ENCODE measurements around the gene PEX5. TPM values are rescaled to one million over a fixed set of nuclear protein-coding genes. Genes with fewer than 3 reads are reported as not detected.
A peak's percentile ranks its signal among the peaks of the same experiment; 100 is the strongest.

PEX5 gene
- total RNA-seq, 6 donors from 2014 or later: 40.4 to 69.1 (median 49.2) TPM

DNA sequence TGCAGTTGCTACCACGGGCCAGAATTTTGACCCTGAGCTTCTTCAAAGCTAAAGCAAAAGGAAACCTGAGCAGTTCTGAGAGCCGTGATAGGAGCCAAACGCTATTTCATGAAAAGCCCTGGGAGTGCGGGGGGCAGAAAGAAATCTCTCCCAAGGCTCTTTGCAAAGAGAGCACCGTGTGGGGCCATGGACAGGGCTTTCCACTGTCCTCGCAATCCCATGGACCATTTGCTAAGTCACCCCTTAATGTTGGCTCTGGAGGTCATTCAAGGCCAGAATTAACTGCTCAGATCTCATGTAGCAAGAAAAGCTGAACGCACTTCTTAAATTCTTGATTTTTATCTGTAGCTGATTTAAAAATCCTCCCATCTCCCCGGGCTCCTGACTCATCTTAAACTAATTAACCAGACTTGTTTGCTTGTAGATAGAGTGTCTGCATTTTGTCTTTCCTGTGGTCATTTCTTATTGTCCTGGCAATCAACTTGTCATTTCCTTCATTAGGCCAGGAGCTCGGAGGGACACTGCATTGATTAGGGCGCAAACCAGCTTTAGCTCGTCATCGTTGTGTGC, 34.5 kb upstream of the PEX5 start:
- H3K27ac ChIP-seq: peak overlapping the region; percentile 0 to 56 (median 32)
- no peaks in the 10 kb centered on the region for H3K9me3 ChIP-seq
- no peak for TF ChIP-seq POLR2AphosphoS5 (IDR thresholded peaks at IDR 0.05)
- TF ChIP-seq, protein P1, sequence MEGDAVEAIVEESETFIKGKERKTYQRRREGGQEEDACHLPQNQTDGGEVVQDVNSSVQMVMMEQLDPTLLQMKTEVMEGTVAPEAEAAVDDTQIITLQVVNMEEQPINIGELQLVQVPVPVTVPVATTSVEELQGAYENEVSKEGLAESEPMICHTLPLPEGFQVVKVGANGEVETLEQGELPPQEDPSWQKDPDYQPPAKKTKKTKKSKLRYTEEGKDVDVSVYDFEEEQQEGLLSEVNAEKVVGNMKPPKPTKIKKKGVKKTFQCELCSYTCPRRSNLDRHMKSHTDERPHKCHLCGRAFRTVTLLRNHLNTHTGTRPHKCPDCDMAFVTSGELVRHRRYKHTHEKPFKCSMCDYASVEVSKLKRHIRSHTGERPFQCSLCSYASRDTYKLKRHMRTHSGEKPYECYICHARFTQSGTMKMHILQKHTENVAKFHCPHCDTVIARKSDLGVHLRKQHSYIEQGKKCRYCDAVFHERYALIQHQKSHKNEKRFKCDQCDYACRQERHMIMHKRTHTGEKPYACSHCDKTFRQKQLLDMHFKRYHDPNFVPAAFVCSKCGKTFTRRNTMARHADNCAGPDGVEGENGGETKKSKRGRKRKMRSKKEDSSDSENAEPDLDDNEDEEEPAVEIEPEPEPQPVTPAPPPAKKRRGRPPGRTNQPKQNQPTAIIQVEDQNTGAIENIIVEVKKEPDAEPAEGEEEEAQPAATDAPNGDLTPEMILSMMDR (IDR thresholded peaks at IDR 0.05): no peak
- WGBS, 2 donors: 71 to 76% methylated on average over 12 of the region's 12 CpGs
- peaks cover 0 to 50% (median 9%) of the 10 kb centered on the region in 4 donors for H3K36me3 ChIP-seq
- ATAC-seq (ENCODE audit: low FRiP score in 2 of 2) (no peak), DNase-seq (no peak)
- peaks cover 0 to 36% (median 16%) of the 10 kb centered on the region in 4 donors for H3K4me1 ChIP-seq
- no peaks in the 10 kb centered on the region for H3K27me3 ChIP-seq
- H3K4me3 ChIP-seq: no peak overlapping the region

DNA sequence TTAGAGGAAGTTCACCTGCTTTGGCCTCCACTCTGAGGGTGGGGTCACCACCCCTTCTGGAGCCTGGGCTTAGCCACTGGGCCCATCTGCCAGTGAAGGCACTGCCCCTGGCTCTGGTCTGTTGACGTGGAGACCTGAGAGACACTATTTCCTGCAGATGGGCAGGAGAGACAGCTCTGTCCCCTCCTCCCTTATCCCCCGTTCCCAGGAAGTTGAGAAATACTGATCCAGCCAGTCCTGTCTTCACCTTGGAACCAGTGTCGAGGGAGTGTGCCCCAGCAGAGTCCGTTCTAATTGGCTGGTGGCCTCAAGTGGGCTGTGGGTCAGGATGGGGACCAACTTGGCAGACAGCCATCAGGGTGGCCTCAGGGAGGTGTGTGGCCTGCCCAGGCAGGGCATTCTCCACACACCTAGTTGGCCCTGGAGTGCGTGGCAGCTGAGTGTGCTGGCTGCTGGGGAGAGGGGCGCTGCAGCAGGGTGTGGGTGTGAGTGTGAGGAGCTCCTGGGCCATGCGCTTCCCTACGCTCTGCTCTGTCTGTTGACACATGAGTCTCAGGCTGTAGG, 33.9 kb upstream of the PEX5 start:
- TF ChIP-seq EP300 (IDR thresholded peaks at IDR 0.05): peak in 1 of 4 donors; percentile 27
- TF ChIP-seq POLR2AphosphoS5 (IDR thresholded peaks at IDR 0.05): peak in 1 of 2 donors; percentile 31
- TF ChIP-seq POLR2A (IDR thresholded peaks at IDR 0.05): peak in 1 of 4 donors; percentile 75
- TF ChIP-seq, protein P1 (IDR thresholded peaks at IDR 0.05): no peak
- peaks cover 0 to 36% (median 14%) of the 10 kb centered on the region in 4 donors for H3K4me1 ChIP-seq
- ATAC-seq (ENCODE audit: low FRiP score in 2 of 2) (peak; percentile 17 to 81), DNase-seq (peak; percentile 75 to 87)
- peaks cover 0 to 44% (median 7%) of the 10 kb centered on the region in 4 donors for H3K36me3 ChIP-seq
- 57 to 93% methylated on average over 2 to 8 of the region's 8 CpGs for WGBS, 2 donors
- H3K27ac ChIP-seq: peak overlapping the region; percentile 0 to 56 (median 32)
- H3K9me3 ChIP-seq: no peaks in the 10 kb centered on the region
- H3K27me3 ChIP-seq: no peaks in the 10 kb centered on the region
- H3K4me3 ChIP-seq: peak overlapping the region in 3 of 4 donors; percentile 25 to 43 (median 36)

DNA sequence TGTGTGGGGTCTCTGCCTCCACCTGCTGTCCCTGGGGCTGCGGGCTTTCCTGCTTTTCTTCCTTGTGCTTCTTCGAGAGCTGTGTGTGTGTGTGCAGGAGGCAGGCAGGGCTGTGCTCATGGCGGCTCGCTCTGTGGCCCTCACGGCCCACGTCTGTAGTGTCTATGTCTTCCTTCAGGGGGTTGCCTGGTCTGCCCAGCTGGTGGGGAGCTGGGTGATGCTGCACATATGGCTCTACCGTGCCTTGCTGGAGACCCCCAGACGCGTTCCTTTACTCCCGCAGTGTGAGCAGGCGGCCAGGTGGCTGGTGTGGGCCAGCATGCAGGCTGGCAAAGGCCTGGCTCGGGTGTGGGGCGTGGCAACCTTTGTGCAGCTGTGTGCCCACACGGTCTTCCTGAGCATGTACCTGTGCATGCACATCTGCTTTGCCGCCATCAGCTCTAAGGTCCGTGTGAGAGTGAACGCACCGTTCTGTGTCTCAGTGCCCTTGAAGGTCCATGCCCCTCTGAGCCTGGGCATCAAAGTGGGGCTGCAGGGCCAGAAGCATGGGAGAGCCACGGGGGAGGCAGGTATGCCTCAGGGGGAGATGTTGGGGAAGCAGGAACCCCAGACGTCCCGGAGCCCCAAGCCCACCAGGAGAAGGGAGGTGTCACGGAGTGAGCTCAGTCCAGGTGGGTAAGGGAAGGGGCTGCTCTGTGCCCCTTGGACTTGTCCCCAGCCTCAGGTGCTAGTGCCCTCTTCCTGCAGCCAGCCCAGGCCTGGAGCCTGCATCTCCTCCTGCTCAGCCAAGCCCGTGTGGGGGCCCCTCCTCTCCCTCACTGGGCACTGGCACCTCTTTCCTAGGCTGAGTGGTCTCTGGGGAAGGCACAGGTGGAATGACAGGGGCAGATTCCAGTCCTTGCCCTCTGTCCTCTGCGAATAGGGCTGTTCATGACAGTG, 33.0 kb upstream of the PEX5 start:
- Histone ChIP-seq H3K4me3 (peak overlapping the region in 3 of 4 donors; percentile 25 to 43 (median 36)), H3K9me3 (no peaks in the 10 kb centered on the region), H3K27me3 (no peaks in the 10 kb centered on the region), H3K4me1 (peaks cover 0 to 36% (median 11%) of the 10 kb centered on the region in 4 donors), H3K27ac (peak overlapping the region in 2 of 4 donors; percentile 42 to 56), H3K36me3 (peaks cover 0 to 34% (median 2%) of the 10 kb centered on the region in 4 donors)
- peak in 1 of 2 donors; percentile 64 for DNase-seq
- WGBS, 2 donors: 79 to 83% methylated on average over 16 to 23 of the region's 24 CpGs
- ATAC-seq (ENCODE audit: low FRiP score in 2 of 2): peak in 1 of 2 donors; percentile 2
- no peak for TF ChIP-seq POLR2AphosphoS5 (IDR thresholded peaks at IDR 0.05)
- no peak for TF ChIP-seq EP300 (IDR thresholded peaks at IDR 0.05)
- TF ChIP-seq POLR2A (IDR thresholded peaks at IDR 0.05): no peak
- TF ChIP-seq, protein P1 (IDR thresholded peaks at IDR 0.05): no peak

DNA sequence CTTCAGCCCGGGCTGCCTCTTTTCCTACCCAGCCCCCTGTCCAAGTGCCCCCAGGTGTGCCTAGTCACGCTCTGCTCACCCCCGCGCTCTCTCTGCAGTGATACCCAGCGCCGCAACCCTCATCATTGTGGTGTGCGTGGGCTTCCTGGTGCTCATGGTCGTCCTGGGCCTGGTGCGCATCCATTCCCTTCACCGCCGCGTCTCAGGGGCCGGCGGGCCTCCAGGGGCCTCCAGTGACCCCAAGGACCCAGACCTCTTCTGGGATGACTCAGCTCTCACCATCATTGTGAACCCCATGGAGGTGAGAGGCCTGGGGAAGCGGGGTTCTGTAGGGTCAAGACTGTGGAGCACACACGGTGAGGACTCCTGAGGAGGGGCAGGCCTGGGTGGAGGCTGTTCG, 32.1 kb upstream of the PEX5 start:
- Histone ChIP-seq H3K4me1 (peaks cover 0 to 36% (median 11%) of the 10 kb centered on the region in 4 donors), H3K4me3 (no peak overlapping the region), H3K36me3 (peaks cover 0 to 31% (median 2%) of the 10 kb centered on the region in 4 donors), H3K27me3 (no peaks in the 10 kb centered on the region), H3K27ac (no peak overlapping the region), H3K9me3 (no peaks in the 10 kb centered on the region)
- WGBS, 2 donors: 91 to 93% methylated on average over 17 of the region's 17 CpGs
- peak in 1 of 2 donors; percentile 59 for DNase-seq
- no peak for ATAC-seq (ENCODE audit: low FRiP score in 2 of 2)
- TF ChIP-seq EP300 (IDR thresholded peaks at IDR 0.05): no peak
- TF ChIP-seq, protein P1 (IDR thresholded peaks at IDR 0.05): no peak
- no peak for TF ChIP-seq POLR2AphosphoS5 (IDR thresholded peaks at IDR 0.05)
- TF ChIP-seq POLR2A (IDR thresholded peaks at IDR 0.05): no peak

Data from upper lobe of left lung (tissue), 6 donors.